T-helper 22 cell (primary cell): ENCODE data around the gene FBXO30.

ENCODE experiments used
- DNase-seq: peaks from one replicate; pipeline ENCODE4 v3.0.0-alpha.2; 2020; ENCODE audit warnings: low read depth

Gene FBXO30, protein sequence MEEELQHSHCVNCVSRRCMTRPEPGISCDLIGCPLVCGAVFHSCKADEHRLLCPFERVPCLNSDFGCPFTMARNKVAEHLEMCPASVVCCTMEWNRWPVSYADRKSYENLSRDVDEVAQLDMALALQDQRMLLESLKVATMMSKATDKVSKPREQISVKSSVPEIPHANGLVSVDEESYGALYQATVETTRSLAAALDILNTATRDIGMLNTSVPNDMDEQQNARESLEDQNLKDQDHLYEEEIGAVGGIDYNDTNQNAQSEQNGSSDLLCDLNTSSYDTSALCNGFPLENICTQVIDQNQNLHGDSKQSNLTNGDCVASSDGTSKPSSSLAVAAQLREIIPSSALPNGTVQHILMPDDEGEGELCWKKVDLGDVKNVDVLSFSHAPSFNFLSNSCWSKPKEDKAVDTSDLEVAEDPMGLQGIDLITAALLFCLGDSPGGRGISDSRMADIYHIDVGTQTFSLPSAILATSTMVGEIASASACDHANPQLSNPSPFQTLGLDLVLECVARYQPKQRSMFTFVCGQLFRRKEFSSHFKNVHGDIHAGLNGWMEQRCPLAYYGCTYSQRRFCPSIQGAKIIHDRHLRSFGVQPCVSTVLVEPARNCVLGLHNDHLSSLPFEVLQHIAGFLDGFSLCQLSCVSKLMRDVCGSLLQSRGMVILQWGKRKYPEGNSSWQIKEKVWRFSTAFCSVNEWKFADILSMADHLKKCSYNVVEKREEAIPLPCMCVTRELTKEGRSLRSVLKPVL

GRCh38 chr6:145814501-145815308 is at the start of gene FBXO30:
TSS of gene FBXO30 (minus strand) at chr6:145814795. CDS start at chr6:145806405, 8,390 bp downstream.
- DNase-seq: peak; percentile 75

DNA sequence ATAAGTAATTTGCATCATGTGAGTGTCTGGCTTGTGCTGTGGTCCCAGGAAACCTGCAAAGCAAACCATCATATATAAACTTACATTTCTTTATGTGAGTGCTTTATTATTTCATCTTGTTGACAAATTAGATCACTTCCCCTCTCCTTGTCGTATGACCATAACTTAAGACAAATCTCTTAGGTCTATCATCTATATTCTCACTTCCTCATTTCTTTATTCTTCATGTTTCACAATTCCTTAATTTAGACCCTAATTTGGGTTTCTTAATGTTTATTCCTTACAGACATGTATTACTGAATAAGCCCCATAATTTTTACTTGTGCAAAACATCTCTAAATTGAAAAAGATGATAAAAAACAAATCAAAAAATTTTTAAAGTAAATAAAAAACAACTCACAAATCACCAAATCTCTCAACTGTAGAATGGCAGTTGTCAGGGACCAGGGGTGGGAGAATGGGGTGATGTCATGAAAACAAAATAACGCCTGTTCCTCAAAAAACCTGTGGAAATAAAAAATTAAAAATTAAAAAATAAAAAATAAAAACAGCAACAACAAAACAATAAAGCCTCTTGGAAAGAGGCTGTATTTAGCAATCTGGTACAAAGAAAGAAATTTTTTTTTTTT is 49.5 kb upstream of the FBXO30 start:
- no peak for DNase-seq

- DNase-seq: no peak
Observed at GRCh38 chr6:145863366-145863765, 48.8 kb upstream of the FBXO30 start.

DNA sequence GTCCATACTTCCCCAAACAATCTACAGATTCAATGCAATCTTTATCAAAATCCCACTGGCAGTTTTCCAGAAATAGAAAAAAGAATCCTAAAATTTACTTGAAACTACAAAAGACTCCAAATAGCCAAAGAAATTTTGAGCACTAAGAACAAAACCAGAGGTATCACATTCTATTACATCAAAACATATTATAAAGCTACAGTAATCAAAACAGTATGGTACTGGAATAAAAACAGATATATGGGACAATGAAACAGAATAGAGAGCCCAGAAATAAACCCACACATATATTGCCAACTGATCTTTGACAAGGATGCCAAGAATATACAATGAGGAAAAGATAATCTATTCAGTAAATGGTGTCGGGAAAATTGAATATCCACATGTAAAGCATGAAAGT is 46.0 kb upstream of the FBXO30 start:
- DNase-seq: no peak

GRCh38 chr6:145850671-145851070 is 36.1 kb upstream of the FBXO30 start:
- no peak for DNase-seq

DNA sequence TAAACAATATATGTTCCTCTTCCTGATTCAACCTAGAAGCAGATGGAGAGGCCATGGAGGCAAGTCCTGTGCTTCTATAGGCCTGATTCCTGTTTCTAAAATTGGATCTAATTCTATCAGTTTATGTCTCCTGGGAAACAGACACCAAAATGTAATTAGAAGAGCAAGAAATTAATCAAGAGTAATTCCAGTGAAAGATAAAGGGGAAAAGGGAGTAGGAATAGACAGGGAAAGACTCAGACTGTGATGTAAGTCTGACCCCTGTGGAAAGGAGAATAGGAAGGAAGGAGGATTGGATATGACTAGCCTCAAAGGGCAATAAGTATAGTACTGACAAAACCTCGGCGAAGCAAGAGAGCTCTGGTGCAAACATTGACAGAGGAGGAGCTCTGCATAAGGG is 33.9 kb upstream of the FBXO30 start:
- DNase-seq: no peak

DNA sequence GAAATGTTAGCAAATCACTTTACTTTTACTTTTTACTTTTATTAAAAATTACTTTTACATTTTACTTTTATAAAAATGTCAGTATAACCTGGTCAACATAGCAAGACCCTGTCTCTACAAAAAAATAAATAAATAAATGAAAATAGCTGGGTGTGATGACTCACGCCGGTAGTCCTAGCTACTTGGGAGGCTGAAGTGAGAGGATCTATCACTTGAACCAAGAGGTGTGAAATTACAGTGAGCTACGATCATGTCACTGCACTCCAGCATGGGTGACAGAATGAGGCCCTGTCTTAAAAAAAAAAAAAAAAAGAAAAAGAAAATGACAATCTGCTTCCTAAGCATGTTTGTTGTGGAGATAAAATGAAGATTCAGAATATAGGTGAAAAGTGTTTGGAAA is 31.0 kb upstream of the FBXO30 start:
- no peak for DNase-seq

DNA sequence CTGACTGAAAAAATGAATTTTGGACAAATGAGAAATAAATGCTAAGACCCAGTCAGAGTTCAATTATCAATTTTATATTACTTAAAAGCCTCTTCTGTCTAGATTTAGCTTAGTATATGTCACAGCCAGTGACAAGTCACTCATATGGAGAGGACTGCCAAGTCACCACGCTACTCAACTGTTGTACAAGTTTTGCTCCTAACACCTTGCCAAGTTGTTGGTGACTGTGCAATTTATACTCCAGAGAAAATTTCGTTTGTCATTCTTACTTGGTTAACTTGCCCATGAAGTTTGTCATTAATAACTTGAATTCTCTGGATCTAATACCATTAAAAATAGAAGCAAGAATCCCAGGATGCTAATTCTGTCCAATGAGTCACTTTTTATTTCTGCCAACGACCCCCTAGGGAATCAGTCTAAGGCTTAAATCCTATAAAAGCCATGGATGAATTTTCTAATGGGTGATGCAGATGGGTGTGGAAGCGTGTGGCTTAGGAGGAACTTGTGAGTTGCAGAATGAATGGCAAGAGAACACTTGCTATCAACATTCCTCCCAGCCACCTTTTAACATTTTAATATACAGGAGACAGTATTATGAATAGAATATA is 30.4 kb upstream of the FBXO30 start:
- DNase-seq: no peak

DNA sequence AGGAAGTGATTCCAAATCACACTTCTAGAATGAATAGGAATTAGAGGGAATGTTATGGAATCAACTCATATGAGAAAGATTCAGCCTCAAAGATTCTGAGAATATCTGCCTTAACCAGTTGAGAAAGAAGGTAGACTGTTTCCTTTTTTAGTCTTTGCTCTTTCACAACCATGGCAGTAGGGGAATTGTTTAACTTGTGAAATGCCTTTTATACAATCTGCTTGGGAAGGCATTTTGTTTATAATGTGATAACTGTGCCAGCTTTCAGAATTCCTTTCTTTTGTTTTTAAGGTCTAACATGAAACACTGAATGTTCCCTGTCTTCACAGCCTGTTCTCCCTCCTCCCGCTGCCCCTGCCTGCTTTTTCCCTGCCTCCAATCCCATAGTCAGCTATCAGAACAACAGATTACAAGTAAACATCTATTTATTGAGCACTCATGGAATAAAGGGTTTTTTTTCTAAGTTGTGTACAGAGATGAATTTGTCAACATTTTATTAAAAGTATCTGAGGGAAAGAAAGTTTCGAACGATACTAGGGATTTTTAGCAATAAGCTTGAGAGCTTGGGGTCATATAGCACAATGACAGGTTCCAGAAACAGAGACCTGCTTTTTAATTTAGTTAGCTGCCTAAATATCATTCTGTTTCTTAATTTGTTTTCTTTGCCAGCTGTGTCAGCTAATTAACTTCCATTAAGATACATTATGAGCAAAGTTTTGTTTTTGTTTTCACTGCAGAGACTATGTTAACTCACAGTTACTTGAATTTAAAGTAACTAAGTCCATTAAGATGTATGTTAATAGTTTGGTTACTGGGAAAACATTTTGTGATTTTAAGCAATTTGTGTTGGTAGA is 28.3 kb upstream of the FBXO30 start:
- DNase-seq: no peak

GRCh38 chr6:145841668-145842067 is 27.1 kb upstream of the FBXO30 start:
- no peak for DNase-seq

- DNase-seq: no peak
Observed at GRCh38 chr6:145839653-145840052, 25.1 kb upstream of the FBXO30 start.

DNA sequence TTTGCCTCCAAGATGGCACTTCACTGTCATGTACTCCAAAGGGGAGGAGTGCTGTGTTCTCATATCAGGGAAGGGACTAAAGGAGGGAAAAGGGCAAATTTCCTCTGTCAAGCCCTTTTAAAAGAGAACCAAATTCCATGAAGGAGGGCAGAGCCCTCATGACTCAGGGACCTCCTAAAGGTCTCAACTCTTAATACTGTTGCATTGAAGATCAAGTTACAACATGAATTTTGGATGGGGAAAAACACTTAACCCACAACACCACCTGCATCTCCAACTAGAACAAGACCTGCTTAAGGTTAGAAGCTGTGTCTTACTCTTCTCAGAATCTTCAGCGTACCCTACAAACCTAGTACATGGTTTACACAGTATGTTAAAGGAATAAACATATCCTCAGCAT is 23.7 kb upstream of the FBXO30 start:
- DNase-seq: no peak

DNA sequence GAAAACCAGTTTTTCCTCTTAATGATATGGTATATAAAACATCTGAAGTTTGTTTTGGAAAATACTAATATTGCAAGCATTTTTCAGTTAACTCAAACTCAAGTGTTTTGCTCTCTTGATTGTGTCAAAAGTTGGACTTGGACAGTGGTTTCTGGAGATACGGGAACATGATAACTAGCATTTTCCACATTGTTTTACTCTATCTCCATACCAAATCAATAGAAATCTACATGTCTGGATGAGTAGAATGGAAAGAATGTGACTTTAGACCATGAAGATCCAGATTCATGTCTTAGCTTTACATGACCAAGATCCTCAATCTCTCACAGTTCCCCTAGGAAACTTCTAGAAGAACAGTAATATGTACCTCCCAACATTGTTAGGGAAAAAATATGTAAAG is 22.2 kb upstream of the FBXO30 start:
- DNase-seq: no peak

- DNase-seq: no peak
Observed at GRCh38 chr6:145836170-145836569, 21.6 kb upstream of the FBXO30 start.

- no peak for DNase-seq
Observed at GRCh38 chr6:145830612-145831011, 16.0 kb upstream of the FBXO30 start.

DNA sequence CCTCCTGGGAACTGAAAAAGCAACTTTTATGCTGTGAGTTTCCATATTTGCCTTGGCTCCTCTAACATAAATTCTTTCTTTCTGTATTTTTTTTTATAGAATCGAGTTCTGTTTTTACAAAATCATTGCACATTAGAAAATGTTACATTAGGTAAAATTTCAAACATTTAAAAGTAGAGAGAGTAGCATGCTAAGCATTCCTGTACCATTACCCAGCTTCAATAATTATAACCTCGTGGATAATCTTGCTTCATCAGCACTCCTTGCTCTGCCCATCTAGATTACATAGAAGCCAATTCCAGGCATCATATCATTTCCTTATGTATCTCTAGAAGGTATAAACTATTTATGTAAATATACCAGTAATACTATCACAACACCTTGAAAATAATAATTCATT is 15.4 kb upstream of the FBXO30 start:
- no peak for DNase-seq

GRCh38 chr6:145829102-145829501 is 14.5 kb upstream of the FBXO30 start:
- no peak for DNase-seq

GRCh38 chr6:145824344-145824743 is 9.7 kb upstream of the FBXO30 start:
- no peak for DNase-seq

DNA sequence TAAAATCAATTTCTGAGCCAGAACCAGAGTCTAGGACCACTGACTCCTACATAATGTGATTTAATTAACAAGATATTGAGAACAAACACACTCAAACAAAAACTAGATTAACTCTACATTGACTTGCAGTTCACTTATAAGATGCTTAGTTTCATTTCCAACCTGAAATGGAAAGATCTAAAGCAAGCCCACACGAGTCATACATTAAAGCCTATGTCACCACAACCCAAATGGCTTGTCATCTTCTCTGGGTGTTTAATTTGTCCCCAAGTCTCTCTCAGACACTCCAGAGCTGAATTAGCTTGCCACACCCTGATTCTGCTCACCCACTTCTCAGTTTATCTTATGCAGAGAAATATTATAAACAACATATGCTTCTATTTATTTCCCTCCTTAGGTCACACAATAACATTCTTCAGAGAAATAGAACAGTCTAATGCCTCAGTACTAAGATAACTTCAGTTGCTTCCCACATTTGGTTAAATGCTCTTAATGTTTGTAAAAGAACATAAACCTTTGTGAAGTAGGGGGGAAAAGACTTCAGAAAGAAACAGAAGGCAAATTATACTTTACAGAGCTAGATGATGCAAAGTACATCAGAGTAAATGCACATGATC is 8.8 kb upstream of the FBXO30 start:
- DNase-seq: no peak

GRCh38 chr6:145822456-145822855 is 7.9 kb upstream of the FBXO30 start:
- no peak for DNase-seq
